Erythroblast (primary cell): ENCODE results near the gene TBC1D8.

Experiments
- GATA1 ChIP-seq: IDR thresholded peaks from 2 replicates; pipeline ENCODE4 v1.6.1; 2011; ENCODE audit warnings: low read depth, mild to moderate bottlenecking, control low read depth, low read length, moderate library complexity
- POLR2A ChIP-seq: IDR thresholded peaks from 2 replicates; pipeline ENCODE4 v1.6.1; 2011; ENCODE audit warnings: mild to moderate bottlenecking, low read length

GRCh38 chr2:101026923-101027469, 124.2 kb downstream of the TBC1D8 start:
- TF ChIP-seq POLR2A: no peak
- no peak for TF ChIP-seq GATA1
